Glomerular visceral epithelial cell (primary cell): ENCODE results near the gene CD34.
"Not testable (repeated sequence)": the region's sequence is repeated elsewhere in the genome, so short reads cannot be mapped to it uniquely, and the experiment has no call there.

Experiments
- DNase-seq: peaks from one replicate; pipeline ENCODE4 v3.0.0-alpha.2; 2016; ENCODE audit errors: extremely low spot score

CD34 gene

DNA sequence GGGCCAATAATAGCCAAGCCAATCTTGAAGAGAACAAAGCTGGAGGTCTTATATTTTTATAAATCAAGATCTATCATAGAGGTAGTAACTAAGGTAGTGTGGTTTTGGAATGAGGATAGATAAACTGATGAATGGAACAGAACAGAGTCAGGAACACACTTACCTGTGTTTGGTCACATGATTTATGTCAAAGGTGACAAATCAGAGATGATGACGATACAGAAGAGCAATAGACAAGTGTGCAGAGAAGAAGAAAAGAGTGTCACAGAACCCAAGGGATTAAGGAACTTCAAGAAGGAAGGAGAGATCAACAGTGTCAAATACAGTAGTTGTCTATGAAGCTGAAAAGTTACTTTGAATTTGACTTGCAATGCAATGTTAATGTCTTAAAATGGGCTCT is 16.1 kb upstream of the CD34 start:
- no peak for DNase-seq

DNA sequence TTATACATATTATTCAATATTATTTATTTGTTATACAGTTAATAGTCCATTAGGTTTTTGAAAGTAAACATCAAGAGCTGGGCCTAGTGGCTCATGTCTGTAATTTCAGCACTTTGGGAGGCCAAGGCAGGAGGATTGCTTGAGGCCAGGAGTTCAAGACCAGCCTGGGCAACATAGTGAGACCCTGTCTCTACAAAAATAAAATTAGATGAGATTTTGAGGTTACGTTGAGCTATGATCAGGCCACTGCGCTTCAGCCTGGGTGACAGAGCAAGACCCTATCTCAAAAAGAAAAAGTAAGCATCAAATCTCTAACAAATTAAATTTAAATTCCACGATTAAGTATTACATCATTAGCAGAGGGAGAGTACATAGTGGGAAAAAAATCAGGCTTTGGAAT is 15.0 kb upstream of the CD34 start:
- DNase-seq: not testable (repeated sequence)

DNA sequence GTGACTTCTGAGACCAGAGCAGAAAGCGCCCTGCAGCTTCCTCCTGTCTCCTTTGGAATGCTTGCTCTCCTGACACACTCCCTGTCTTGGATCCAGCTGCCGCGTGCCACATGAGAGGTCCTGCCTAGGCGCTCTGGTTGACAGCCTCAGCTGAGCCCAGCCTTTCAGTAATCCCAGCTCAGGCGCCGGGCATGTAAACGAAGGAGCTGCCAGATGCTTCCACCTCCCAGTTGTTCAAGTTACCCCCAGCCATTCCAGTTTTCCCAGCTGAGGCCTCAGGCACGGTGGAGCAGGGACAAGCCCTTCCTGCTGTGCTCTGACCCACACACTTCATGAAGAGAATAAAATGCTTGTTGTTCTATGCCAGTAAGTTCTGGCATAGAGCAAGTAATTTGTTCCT is 14.3 kb upstream of the CD34 start:
- DNase-seq: no peak

DNA sequence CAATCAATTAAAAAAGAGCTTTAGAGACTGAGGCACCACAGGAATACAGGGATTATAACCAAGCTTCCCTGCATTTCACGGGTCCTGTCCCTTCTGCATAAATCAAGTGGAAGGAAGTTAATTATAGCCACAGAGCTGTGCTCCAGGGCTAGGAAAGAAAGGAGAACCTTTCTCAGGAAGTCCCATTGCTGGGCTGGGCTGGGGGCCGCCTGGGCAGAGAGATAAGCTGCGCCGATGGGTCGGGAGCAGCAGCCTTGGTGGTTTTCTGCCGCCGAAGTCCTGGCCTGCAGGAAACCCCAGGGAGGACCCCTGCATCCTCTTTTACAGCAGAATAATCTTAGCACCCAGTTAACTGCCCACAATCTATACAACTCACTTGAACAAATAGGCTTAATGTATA is 12.6 kb upstream of the CD34 start:
- DNase-seq: no peak

DNA sequence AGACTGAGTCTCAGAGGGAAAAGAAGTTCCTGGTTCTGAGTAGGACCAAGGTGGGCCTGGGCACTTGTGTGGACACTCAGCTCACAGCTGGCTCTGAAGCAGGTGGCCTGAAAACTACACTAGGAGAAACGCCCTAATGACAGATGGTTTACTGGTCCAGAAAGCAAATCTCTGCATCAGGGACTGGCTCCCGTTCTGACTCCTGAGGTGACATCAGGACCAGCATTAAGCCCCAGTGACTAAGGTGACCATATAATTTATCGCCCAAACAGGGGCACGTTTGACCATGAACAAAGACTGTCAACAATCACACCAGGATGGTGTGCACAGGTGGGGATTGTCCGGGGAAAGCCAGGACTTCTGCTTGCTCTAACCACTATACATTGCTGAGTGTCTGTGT is 12.2 kb upstream of the CD34 start:
- DNase-seq: no peak

DNA sequence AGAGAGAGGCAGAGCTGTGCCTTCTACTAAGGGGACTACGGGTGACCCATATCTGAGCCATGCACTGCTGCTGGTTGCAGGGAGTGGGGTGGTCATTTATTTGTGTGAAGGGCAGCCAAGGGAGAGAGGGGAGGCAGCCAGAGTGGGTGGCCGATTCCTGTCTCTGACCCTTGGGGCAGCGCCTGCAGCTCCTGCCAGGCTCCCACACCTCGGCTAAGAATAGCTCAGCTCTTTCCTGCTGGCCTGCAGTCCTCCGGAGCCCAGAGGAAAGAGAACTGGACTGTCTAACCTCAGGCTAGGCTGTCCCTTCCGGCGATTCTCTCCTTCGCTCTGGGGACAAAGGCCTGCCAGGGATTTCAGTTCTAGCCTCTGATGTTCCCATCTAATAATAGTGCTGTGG is 11.6 kb upstream of the CD34 start:
- no peak for DNase-seq

DNA sequence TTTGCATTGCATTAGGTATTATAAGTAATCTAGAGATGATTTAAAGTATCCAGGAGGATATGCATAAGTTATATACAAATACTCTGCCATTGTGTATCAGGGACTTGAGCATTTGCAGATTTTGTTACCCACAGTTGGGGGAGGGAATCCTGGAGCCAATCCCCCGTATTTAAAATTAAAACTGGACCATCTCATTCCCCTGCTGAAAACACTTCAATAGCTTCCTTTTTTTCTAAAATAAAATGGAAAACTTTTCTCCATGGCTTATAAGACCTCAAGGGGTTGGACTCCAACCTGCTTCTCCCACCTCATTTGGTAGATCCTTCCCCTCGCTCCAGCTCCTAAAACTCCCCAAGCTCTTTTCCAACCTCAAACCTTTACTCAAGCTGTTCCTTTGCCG is 10.4 kb upstream of the CD34 start:
- no peak for DNase-seq

DNA sequence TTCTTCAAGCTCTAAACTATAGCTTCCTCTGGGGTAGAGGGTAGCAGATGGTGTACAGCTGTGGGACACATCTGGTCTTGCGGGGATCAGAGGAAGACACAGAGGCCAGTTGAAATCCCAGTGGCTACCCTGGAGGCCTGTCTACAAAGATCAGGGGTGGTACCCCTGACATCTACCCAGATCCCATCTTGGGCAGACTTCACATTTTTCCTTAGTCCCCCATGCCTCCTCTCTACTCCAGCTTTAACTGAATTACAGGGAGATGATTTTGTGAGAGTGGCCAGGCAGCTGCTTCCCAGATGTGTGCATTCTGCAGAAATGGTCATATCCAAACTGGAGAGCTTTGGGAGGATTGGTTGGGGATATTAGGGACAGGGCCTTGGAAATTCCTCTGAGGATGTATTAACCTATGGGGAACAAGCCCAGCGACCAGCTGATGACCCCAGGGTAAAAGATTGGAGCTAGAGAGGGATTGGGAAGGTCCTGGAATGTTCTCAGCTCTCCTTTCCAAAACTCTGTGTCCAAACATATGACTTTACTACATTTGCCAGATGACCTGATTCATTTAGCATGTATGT is 9.6 kb upstream of the CD34 start:
- DNase-seq: no peak

DNA sequence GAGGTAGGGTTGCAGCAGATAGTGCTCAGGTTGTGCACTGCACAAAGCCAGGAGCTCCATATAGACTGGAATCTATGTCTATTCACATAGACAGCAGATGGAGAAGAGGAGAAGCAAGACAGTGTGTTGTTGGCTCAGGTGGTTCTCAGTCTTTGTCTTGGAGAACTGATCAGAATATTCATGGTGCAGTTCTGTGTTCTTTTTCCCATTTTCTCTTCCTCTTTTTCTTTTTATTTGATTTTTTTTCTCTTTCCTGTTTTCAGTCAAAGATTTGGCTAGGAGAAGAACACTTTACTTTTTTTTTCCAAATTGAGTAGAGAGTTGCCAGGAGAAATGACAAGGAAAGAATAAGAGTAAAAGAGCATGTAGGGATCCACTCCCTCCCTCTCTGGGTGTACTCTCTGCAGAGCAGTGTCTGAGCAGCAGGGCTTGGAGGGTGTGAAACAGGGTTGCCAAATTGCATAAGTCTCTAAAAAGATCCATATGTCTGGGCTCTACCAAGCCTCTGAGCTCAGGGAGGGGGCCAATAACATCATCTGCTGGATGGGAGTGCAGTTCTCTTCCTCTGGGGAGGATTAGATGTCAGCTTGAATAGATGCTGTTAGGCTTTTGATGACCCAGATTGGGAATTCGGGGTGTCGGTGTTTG is 8.7 kb upstream of the CD34 start:
- DNase-seq: no peak

DNA sequence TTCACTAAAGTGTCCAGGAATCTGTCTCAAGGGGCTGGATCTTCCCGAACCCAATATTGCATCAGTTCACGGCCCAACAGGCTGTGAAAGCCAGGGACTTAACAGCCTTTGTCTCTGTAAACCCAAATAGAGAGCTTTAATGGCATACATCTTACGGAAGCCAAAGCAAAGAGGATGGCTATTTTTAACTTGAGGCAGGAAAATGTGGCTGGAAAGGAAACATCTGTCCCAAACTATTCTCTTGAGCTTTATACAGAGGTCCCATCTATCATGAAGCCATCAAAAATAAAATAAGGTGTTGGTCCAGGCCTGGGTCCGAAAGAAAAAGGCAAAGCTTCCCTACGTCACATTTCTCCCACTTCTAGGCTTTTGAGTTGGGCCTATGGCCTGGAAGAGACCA is 7.7 kb upstream of the CD34 start:
- no peak for DNase-seq

DNA sequence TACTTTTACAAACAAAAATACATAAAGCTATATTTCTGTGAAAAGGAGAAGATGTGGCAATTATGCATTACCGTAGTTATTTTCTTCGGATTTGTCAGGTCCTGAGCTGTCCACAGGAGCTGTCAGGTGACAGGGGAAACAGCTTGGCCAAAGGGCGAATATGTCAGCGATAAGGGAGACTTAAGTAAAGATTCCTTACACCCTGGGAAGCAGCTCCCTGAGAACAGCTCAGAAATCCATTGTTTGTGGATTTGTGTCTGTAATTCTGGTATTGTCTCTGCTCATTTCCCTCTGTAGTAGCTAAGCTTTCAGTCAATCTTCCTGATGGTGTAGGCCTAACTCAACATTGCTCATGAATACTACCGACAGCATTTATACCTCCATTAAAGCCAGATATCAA is 7.1 kb upstream of the CD34 start:
- no peak for DNase-seq

DNA sequence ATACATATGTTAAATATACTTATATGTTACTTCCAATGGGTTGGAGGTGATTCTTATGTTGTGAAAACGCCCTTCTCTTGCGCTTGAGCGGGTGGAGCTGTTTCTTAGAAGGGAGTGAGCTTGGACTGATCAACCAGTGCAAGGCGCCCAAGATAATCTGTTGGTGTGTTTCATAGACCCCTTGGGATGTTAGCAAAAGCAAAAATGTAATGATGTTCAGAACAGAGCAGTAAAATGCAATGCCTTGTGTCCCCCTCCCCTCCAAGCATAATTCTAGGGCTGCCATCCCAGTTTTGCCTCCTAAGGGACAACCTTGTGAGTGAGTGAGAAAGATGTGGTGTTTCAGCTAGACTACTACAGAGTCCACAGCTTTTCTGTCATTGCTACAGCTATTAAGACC is 6.2 kb upstream of the CD34 start:
- DNase-seq: no peak

DNA sequence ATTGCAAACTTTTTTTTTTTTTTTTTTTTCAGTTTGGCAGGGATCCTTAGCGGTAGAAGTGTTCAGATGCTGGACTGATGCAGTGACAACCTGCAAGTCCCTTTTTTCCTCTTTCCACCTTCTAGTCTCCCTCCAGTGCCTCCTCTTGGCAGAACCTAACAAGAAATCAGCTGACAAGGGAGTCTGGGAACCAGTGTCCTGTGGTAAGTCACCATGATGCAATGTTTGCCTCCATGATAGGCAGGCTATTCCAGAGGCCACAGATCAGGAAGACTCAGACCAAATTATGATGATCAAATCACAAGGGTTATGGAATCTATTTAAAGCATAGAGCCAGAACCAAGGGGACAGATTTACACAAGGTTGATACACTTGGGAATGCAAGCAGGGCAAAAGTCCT is 3.0 kb upstream of the CD34 start:
- no peak for DNase-seq

DNA sequence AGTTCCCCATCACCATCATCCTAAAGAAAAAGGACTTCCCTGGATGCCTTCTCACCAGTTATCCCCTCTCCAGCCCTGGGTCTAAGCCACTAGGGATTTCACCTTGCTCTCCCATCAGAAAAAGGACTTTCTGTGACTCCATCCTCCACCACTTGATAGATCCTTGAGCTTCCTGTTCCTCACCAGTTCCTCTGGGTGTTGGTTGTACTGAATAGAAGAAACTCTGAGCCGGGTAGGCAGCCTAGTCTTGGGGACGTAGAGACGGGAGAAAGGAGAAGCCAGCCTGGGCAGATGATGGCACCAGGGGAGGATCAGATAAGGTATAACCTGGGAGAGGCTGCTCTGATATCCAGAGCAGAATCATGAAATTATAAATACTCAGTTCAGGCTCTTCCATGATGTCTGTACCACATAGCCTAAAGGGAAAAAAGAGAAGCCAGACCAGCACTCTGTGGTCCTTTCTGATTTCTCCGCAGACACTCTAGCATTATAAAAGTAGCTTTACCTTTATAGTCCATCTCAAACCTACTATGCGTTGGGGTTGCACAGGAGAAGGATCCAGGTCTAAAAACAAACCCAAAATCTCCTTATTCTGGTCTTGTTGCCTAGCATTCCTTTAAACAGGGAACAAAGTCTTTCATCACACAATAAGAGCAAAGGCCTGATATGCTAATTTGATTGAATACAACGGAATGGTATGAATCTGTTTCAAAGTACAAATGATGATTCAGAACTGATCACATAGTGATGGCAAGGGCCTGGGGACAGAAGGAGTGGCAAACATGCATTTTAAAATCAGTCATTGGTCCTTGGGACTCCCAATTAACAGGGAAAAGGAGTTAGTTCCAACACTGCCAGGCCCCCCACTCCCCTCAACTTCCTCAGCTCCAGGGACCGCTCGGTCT is 1.2 kb upstream of the CD34 start:
- no peak for DNase-seq

DNA sequence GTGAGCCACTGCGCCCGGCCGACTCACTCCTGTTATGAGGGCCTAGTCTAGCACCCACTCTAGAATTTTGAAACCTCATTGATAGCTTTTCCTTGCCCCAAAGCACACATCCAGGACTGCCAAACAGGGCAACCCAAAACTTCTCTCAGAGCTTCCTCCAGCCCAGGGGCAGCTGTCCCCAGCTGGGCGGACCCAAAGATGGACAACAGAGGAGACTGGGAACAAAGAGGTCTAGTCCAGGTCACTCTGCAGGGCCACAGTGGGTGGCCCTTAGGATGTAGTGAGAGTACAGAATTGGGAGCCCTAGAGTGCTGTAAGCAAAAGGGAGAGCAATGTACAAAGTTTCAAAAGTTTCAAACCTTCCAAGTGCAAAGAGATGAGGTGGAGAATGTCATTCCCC is 1.2 kb downstream of the CD34 start:
- DNase-seq: no peak

DNA sequence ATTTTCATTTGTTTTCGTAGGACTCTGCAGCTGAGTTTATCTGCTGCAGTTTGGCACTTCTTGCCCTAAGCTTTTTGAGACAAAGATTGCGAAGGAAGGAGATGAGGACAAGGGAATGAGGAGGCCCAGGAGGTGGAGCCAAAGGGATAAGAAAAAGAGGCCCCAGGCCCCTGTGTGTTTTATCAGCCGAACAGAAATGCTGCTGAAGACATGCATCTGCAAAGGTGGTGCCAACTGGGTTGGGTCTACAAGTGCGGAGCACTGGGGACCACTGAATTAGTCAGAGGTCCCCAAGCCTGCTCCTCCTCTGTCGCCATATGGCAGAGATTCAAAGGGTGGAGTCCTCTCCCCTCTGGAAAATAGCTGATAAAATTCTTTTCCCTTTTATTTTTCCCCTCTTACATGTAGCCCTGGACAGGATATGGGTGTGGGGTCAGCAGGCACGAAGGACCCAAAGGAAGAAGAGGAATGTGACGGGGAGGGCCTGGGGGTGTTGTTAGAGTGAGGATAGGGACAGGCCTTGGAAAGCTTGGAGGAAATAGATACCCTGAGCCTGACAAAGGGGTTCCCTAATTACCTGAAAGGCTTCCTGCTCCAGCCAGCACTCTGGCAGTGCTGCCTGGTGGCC is 2.7 kb downstream of the CD34 start:
- DNase-seq: no peak

DNA sequence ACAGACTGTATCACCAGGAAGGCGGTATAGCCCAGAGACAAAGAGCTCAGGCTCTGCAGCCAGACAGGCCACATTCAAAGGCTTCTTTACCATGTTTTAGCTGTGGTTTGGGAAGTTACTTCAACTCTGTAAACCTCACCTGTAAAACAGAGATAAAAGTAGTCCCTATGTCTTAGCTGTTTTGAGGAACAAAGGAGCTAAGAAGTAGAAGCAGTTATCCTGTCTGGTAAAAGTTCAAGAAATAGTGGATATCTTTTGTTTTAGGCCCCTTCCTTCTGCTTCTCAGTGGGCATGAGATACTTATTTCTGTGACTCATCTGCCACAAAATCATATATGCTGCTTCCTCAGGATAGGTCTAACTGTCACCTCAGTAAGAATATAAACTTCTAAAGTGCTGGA is 6.5 kb downstream of the CD34 start:
- no peak for DNase-seq

DNA sequence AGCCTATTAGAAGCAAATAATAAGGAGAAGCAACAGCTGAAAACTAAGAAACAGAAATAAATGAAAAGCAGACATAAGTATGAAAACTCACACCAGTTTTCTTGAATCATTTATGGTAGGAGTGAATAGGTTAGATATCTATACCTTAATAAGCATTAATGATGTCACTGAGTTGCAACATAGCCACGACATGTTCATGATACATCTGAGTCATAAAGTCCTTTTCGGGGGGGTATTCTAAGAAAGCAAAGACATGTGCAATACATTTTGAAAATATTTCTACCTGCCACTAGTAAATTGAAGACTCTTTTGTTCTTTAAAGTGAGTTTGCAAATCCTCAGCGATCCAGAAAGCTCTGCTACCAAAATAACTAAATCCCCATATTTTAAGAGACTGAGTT is 7.2 kb downstream of the CD34 start:
- no peak for DNase-seq

DNA sequence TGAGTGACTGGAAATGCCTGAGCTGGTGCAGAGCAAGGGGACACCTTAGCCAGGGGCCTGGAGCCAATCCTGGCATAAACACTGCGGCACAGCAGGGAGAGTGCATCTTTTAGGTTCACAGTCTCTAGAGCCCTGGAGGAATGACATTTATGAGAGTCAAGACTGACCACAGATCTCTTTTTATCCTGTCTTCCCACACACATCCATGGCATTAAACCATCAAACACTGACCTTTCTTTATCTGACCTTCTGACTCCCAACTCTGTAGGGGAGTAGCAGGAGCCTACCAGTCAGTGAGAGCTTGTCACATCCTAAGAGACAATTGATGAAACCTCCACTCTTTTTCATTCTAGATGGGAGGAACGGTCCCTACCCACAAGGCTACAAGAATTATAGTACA is 7.9 kb downstream of the CD34 start:
- DNase-seq: no peak

DNA sequence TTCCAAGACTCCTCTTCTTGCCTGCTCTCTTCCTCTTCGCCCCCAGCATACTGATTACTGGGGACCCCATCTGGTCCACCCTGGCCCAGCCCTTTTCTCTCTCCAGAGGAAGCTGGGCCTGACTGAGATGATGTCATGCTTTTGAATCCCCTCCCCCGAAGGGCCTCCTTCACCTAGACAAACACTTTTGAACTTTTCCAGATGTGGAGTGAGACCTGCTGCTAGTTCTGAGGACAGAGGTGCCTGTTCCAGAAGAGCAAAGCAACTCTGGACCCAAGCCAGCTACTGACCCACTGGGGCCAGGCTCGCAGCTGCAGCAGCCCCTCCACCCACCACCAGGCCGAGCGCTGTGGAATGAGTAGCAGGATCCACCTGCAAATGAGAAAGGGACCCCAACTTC is 8.4 kb downstream of the CD34 start:
- no peak for DNase-seq

DNA sequence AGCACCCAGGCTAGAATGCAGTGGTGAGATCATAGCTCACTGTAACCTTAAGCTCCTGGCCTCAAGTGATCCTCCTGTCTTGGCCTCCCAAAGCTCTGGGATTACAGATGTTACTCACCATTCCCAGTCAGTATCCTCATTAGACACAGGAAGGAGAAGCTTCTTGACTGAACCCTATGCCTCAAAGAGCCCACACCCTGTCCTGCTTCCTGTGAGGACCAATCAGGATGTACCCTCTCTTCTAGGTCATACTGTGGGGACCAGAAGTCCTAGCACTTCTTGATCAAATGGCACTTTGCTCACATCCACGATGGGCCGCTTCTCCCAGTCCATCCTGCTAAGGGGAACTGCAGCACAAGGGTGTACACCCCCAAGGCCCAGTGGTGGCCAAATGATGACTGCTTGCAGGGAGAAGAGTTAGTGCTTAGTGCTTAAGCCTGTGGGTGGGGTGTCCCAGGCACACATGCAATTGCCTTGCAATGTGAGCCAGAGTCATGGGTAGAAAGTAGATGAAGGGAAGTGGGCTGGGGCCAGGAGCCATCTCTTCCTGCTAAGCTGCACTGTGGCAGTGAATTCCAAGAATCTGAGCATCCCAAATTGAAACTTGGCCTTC is 9.8 kb downstream of the CD34 start:
- DNase-seq: no peak

DNA sequence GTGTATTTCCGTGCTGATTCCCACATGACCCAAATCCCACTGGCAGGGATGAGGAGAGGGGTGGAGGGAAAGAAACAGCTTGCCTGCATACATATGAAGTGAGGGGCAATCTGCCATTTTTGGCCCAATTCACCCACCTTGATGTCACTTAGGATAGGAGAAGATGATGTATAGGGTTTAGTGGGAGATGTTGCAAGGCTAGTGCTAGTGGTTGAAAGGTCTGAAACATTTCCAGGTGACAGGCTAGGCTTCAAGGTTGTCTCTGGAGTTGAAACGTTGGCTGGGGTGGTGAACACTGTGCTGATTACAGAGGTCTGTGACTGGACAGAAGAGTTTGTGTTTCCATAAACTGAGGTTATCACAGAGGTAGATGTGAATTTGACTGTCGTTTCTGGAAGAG is 12.1 kb downstream of the CD34 start:
- DNase-seq: no peak
